Testis (tissue), 3 donors: ENCODE data around the gene SSX2IP. TPM values are rescaled to one million over a fixed set of nuclear protein-coding genes. Genes with fewer than 3 reads are reported as not detected.
"Not testable (repeated sequence)": the region's sequence is repeated elsewhere in the genome, so short reads cannot be mapped to it uniquely, and the experiment has no call there.

Experiments used
- DNase-seq: peaks from one replicate; pipeline ENCODE4 v3.0.0-alpha.2; 2019
- H3K27ac ChIP-seq, 2 donors: fragments of 200-600 bp; sonication (generic); one replicate each; pipeline ENCODE4 v1.5.1; 2019
- H3K27me3 ChIP-seq: fragments of 200-600 bp; sonication (generic); one replicate; pipeline ENCODE4 v1.5.1; 2019
- H3K36me3 ChIP-seq: fragments of 200-600 bp; sonication (generic); one replicate; pipeline ENCODE4 v1.5.1; 2017; ENCODE audit warnings: low read depth; ENCODE audit errors: missing control alignments
- H3K4me1 ChIP-seq: fragments of 200-600 bp; sonication (generic); one replicate; pipeline ENCODE4 v1.5.1; 2019
- H3K4me3 ChIP-seq, 2 donors: fragments of 200-600 bp; sonication (generic); one replicate each; pipeline ENCODE4 v1.5.1; 2017 to 2019
- H3K9me3 ChIP-seq: fragments of 200-600 bp; sonication (generic); one replicate; pipeline ENCODE4 v1.5.1; 2017
- CTCF ChIP-seq, 3 experiments: fragments of 450-650 bp in 2 of 3; fragments of 200-600 bp in 1 of 3; sonication (generic) in 1 of 3; IDR thresholded peaks; one replicate each; pipeline ENCODE4 v1.5.1; 2016 to 2019; ENCODE audit warnings: antibody characterized with exemption in 3 of 3, mild to moderate bottlenecking in 2 of 3, moderate library complexity in 1 of 3
- POLR2A ChIP-seq: fragments of 450-650 bp; IDR thresholded peaks from one replicate; pipeline ENCODE4 v1.6.1; 2017; ENCODE audit warnings: antibody characterized with exemption, mild to moderate bottlenecking, moderate library complexity
- WGBS, 2 donors: methylation state at CpG; one replicate each; pipeline ENCODE4 v1.1.5; 2018; 5-methylcytosine and 5-hydroxymethylcytosine counted together
- intact Hi-C: fragments of 100-400 bp; cut with DNase I; formaldehyde crosslinking; loops from one replicate; pipeline ENCODE4 v1.15.1; 2023; ENCODE audit warnings: low total_unique reads
- polyA plus RNA-seq: library from polyadenylated mRNA; stranded (reverse); fragments of 350-450 nt; fragmentation: Illumina TruSeq; extraction: RNeasy Lipid Tissue Mini Kit (QIAGEN cat#74804); gene quantifications from one replicate; pipeline ENCODE4 v1.2.3, GENCODE V29; 2014; ENCODE audit warnings: low read depth, low replicate concordance; ENCODE audit not compliant: insufficient read depth
- total RNA-seq, 2 donors: library from RNA; depleted of rRNA; stranded (reverse); fragments of >200 nt; gene quantifications; one replicate each; pipeline ENCODE4 v1.2.3, GENCODE V29; 2016

Gene SSX2IP
- total and polyA plus RNA-seq, 3 donors from 2014 or later: 64.6 to 158 (median 128) TPM

- Histone ChIP-seq H3K4me1 (peaks cover 18% of the 10 kb centered on the region), H3K36me3 (no peaks in the 10 kb centered on the region), H3K27me3 (no peaks in the 10 kb centered on the region), H3K4me3 (no peak overlapping the region), H3K27ac (peak overlapping the region; percentile 67 to 87), H3K9me3 (no peaks in the 10 kb centered on the region)
- TF ChIP-seq CTCF (IDR thresholded peaks at IDR 0.05) (no peak), POLR2A (no peak)
- 20 to 44% methylated on average over 2 of the region's 2 CpGs for WGBS, 2 donors
- DNase-seq: no peak
- intact Hi-C loops: no loop called here
Observed at GRCh38 chr1:84603223-84603622, 87.0 kb downstream of the SSX2IP start.

GRCh38 chr1:84600796-84601195 lies 89.5 kb downstream of the SSX2IP start:
- intact Hi-C loops: no loop called here
- H3K4me1 ChIP-seq: peaks cover 18% of the 10 kb centered on the region
- H3K9me3 ChIP-seq: no peaks in the 10 kb centered on the region
- no peaks in the 10 kb centered on the region for H3K27me3 ChIP-seq
- TF ChIP-seq CTCF (IDR thresholded peaks at IDR 0.05) (no peak), POLR2A (no peak)
- H3K27ac ChIP-seq: no peak overlapping the region
- DNase-seq: no peak
- WGBS, 2 donors: 90 to 93% methylated on average over 5 of the region's 5 CpGs
- no peaks in the 10 kb centered on the region for H3K36me3 ChIP-seq
- H3K4me3 ChIP-seq: no peak overlapping the region

- no peak overlapping the region for H3K4me3 ChIP-seq
- TF ChIP-seq POLR2A (no peak), CTCF (IDR thresholded peaks at IDR 0.05) (no peak)
- no peaks in the 10 kb centered on the region for H3K27me3 ChIP-seq
- intact Hi-C loops: no loop called here
- H3K9me3 ChIP-seq: no peaks in the 10 kb centered on the region
- H3K4me1 ChIP-seq: peaks cover 18% of the 10 kb centered on the region
- no peaks in the 10 kb centered on the region for H3K36me3 ChIP-seq
- H3K27ac ChIP-seq: no peak overlapping the region
- 41 to 51% methylated on average over 5 of the region's 5 CpGs for WGBS, 2 donors
- no peak for DNase-seq
Observed at GRCh38 chr1:84598846-84599741, 91.2 kb downstream of the SSX2IP start.

GRCh38 chr1:84598418-84598817 lies 91.8 kb downstream of the SSX2IP start:
- no peak overlapping the region for H3K4me3 ChIP-seq
- H3K27ac ChIP-seq: no peak overlapping the region
- no peak for DNase-seq
- H3K9me3 ChIP-seq: no peaks in the 10 kb centered on the region
- WGBS, 2 donors: 75 to 76% methylated on average over 3 of the region's 3 CpGs
- intact Hi-C loops: no loop called here
- peaks cover 13% of the 10 kb centered on the region for H3K4me1 ChIP-seq
- TF ChIP-seq CTCF (IDR thresholded peaks at IDR 0.05): no peak
- TF ChIP-seq POLR2A: no peak
- no peaks in the 10 kb centered on the region for H3K36me3 ChIP-seq
- no peaks in the 10 kb centered on the region for H3K27me3 ChIP-seq

GRCh38 chr1:84597011-84597410 lies 93.2 kb downstream of the SSX2IP start:
- Histone ChIP-seq H3K4me1 (peaks cover 10% of the 10 kb centered on the region), H3K27ac (no peak overlapping the region), H3K4me3 (no peak overlapping the region), H3K36me3 (no peaks in the 10 kb centered on the region), H3K9me3 (no peaks in the 10 kb centered on the region), H3K27me3 (no peaks in the 10 kb centered on the region)
- intact Hi-C loops: no loop called here
- no peak for TF ChIP-seq POLR2A
- TF ChIP-seq CTCF (IDR thresholded peaks at IDR 0.05): no peak
- no peak for DNase-seq
- 91 to 100% methylated on average over 1 of the region's 1 CpG for WGBS, 2 donors

- H3K9me3 ChIP-seq, intact Hi-C loops, H3K4me3 ChIP-seq, H3K4me1 ChIP-seq, H3K36me3 ChIP-seq, H3K27me3 ChIP-seq, DNase-seq, H3K27ac ChIP-seq: not testable (repeated sequence)
- 83 to 96% methylated on average over 2 of the region's 2 CpGs for WGBS, 2 donors
Observed at GRCh38 chr1:84594959-84595358, 95.3 kb downstream of the SSX2IP start.
